ENCODE measurements around the gene ZNF280C.

ZNF280C gene

GRCh38 chrX:130190801-130191200, 77.9 kb downstream of the ZNF280C start:
- H3K4me3 Mint-ChIP-seq: no peak overlapping the region
- DNase-seq (ENCODE audit: low spot score in 2 of 2) (no peak), ATAC-seq (replicated peaks; ENCODE audit: extremely low read depth, poor library complexity, severe bottlenecking) (no peak)
- H3K27ac Mint-ChIP-seq (ENCODE audit: low read depth): no peak overlapping the region
- H3K4me1 Mint-ChIP-seq: no peaks in the 10 kb centered on the region
- no peaks in the 10 kb centered on the region for H3K27me3 Mint-ChIP-seq
- no peaks in the 10 kb centered on the region for H3K9me3 Mint-ChIP-seq
- no peaks in the 10 kb centered on the region for H3K36me3 Mint-ChIP-seq (ENCODE audit: insufficient read depth)

- H3K4me1 Mint-ChIP-seq: no peaks in the 10 kb centered on the region
- no peak for DNase-seq (ENCODE audit: low spot score in 2 of 2)
- H3K4me3 Mint-ChIP-seq: no peak overlapping the region
- H3K27me3 Mint-ChIP-seq: no peaks in the 10 kb centered on the region
- no peak overlapping the region for H3K27ac Mint-ChIP-seq (ENCODE audit: low read depth)
- ATAC-seq (replicated peaks; ENCODE audit: extremely low read depth, poor library complexity, severe bottlenecking): no peak
- H3K9me3 Mint-ChIP-seq: no peaks in the 10 kb centered on the region
- peaks cover 6% of the 10 kb centered on the region for H3K36me3 Mint-ChIP-seq (ENCODE audit: insufficient read depth)
Measured at GRCh38 chrX:130186651-130187050, 82.0 kb downstream of the ZNF280C start.

- no peak overlapping the region for H3K27ac Mint-ChIP-seq (ENCODE audit: low read depth)
- H3K4me1 Mint-ChIP-seq: peaks cover 2% of the 10 kb centered on the region
- no peaks in the 10 kb centered on the region for H3K9me3 Mint-ChIP-seq
Measured at GRCh38 chrX:130184857-130185256, 83.8 kb downstream of the ZNF280C start.

GRCh38 chrX:130184168-130184567, 84.5 kb downstream of the ZNF280C start:
- DNase-seq (ENCODE audit: low spot score in 2 of 2): no peak
- ATAC-seq (replicated peaks; ENCODE audit: extremely low read depth, poor library complexity, severe bottlenecking): no peak
- peak overlapping the region; percentile 20 for H3K4me3 Mint-ChIP-seq
- no peaks in the 10 kb centered on the region for H3K9me3 Mint-ChIP-seq
- H3K36me3 Mint-ChIP-seq (ENCODE audit: insufficient read depth): peaks cover 11% of the 10 kb centered on the region
- no peak overlapping the region for H3K27ac Mint-ChIP-seq (ENCODE audit: low read depth)
- peaks cover 7% of the 10 kb centered on the region for H3K4me1 Mint-ChIP-seq
- H3K27me3 Mint-ChIP-seq: no peaks in the 10 kb centered on the region

More at GRCh38 chrX:130184857-130185256, 83.8 kb downstream of the ZNF280C start:
- H3K36me3 Mint-ChIP-seq (ENCODE audit: insufficient read depth): peaks cover 8% of the 10 kb centered on the region
- H3K4me3 Mint-ChIP-seq: no peak overlapping the region
- DNase-seq (ENCODE audit: low spot score in 2 of 2) (no peak), ATAC-seq (replicated peaks; ENCODE audit: extremely low read depth, poor library complexity, severe bottlenecking) (no peak)
- no peaks in the 10 kb centered on the region for H3K27me3 Mint-ChIP-seq

GRCh38 chrX:130179579-130180215, 89.0 kb downstream of the ZNF280C start:
- no peak overlapping the region for H3K4me3 Mint-ChIP-seq
- peak; percentile 34 for ATAC-seq (replicated peaks; ENCODE audit: extremely low read depth, poor library complexity, severe bottlenecking)

GRCh38 chrX:130179170-130179569, 89.5 kb downstream of the ZNF280C start:
- H3K36me3 Mint-ChIP-seq (ENCODE audit: insufficient read depth): peaks cover 12% of the 10 kb centered on the region
- H3K27me3 Mint-ChIP-seq: no peaks in the 10 kb centered on the region
- no peak overlapping the region for H3K4me3 Mint-ChIP-seq
- H3K9me3 Mint-ChIP-seq: no peaks in the 10 kb centered on the region
- ATAC-seq (replicated peaks; ENCODE audit: extremely low read depth, poor library complexity, severe bottlenecking) (no peak), DNase-seq (ENCODE audit: low spot score in 2 of 2) (no peak)
- peak overlapping the region; percentile 72 for H3K27ac Mint-ChIP-seq (ENCODE audit: low read depth)
- peaks cover 36% of the 10 kb centered on the region for H3K4me1 Mint-ChIP-seq

More at GRCh38 chrX:130179579-130180215, 89.0 kb downstream of the ZNF280C start:
- Mint-ChIP-seq H3K27ac (ENCODE audit: low read depth) (peak overlapping the region; percentile 72), H3K9me3 (no peaks in the 10 kb centered on the region), H3K36me3 (ENCODE audit: insufficient read depth) (peaks cover 12% of the 10 kb centered on the region), H3K27me3 (no peaks in the 10 kb centered on the region), H3K4me1 (peaks cover 32% of the 10 kb centered on the region)
- DNase-seq (ENCODE audit: low spot score in 2 of 2): no peak

GRCh38 chrX:130176942-130177341, 91.8 kb downstream of the ZNF280C start:
- peaks cover 49% of the 10 kb centered on the region for H3K4me1 Mint-ChIP-seq
- DNase-seq (ENCODE audit: low spot score in 2 of 2) (no peak), ATAC-seq (replicated peaks; ENCODE audit: extremely low read depth, poor library complexity, severe bottlenecking) (no peak)
- peaks cover 8% of the 10 kb centered on the region for H3K36me3 Mint-ChIP-seq (ENCODE audit: insufficient read depth)
- H3K27me3 Mint-ChIP-seq: no peaks in the 10 kb centered on the region
- no peaks in the 10 kb centered on the region for H3K9me3 Mint-ChIP-seq
- no peak overlapping the region for H3K4me3 Mint-ChIP-seq
- H3K27ac Mint-ChIP-seq (ENCODE audit: low read depth): peak overlapping the region; percentile 75

- Mint-ChIP-seq H3K27me3 (no peaks in the 10 kb centered on the region), H3K4me1 (peaks cover 49% of the 10 kb centered on the region)
Measured at GRCh38 chrX:130176354-130176776, 92.3 kb downstream of the ZNF280C start.

GRCh38 chrX:130174937-130175336, 93.8 kb downstream of the ZNF280C start:
- H3K9me3 Mint-ChIP-seq: no peaks in the 10 kb centered on the region
- no peaks in the 10 kb centered on the region for H3K27me3 Mint-ChIP-seq
- H3K4me1 Mint-ChIP-seq: peaks cover 48% of the 10 kb centered on the region
- no peak overlapping the region for H3K4me3 Mint-ChIP-seq
- H3K36me3 Mint-ChIP-seq (ENCODE audit: insufficient read depth): peaks cover 10% of the 10 kb centered on the region
- H3K27ac Mint-ChIP-seq (ENCODE audit: low read depth): no peak overlapping the region
- ATAC-seq (replicated peaks; ENCODE audit: extremely low read depth, poor library complexity, severe bottlenecking) (no peak), DNase-seq (ENCODE audit: low spot score in 2 of 2) (no peak)

More at GRCh38 chrX:130176354-130176776, 92.3 kb downstream of the ZNF280C start:
- DNase-seq (ENCODE audit: low spot score in 2 of 2) (no peak), ATAC-seq (replicated peaks; ENCODE audit: extremely low read depth, poor library complexity, severe bottlenecking) (no peak)
- peak overlapping the region; percentile 75 for H3K27ac Mint-ChIP-seq (ENCODE audit: low read depth)
- peak overlapping the region; percentile 8 for H3K4me3 Mint-ChIP-seq
- peaks cover 8% of the 10 kb centered on the region for H3K36me3 Mint-ChIP-seq (ENCODE audit: insufficient read depth)
- H3K9me3 Mint-ChIP-seq: no peaks in the 10 kb centered on the region

GRCh38 chrX:130174045-130174704, 94.5 kb downstream of the ZNF280C start:
- peaks cover 7% of the 10 kb centered on the region for H3K36me3 Mint-ChIP-seq (ENCODE audit: insufficient read depth)
- H3K4me1 Mint-ChIP-seq: peaks cover 43% of the 10 kb centered on the region
- H3K9me3 Mint-ChIP-seq: no peaks in the 10 kb centered on the region

GRCh38 chrX:130173190-130173895, 95.4 kb downstream of the ZNF280C start:
- no peak for DNase-seq (ENCODE audit: low spot score in 2 of 2)
- H3K27me3 Mint-ChIP-seq: no peaks in the 10 kb centered on the region
- H3K4me3 Mint-ChIP-seq: peak overlapping the region; percentile 86

More at GRCh38 chrX:130174045-130174704, 94.5 kb downstream of the ZNF280C start:
- no peak for DNase-seq (ENCODE audit: low spot score in 2 of 2)
- no peak for ATAC-seq (replicated peaks; ENCODE audit: extremely low read depth, poor library complexity, severe bottlenecking)
- Mint-ChIP-seq H3K27me3 (no peaks in the 10 kb centered on the region), H3K4me3 (peak overlapping the region; percentile 86), H3K27ac (ENCODE audit: low read depth) (peak overlapping the region; percentile 82)

GRCh38 chrX:130172127-130172845, 96.4 kb downstream of the ZNF280C start:
- Mint-ChIP-seq H3K9me3 (no peaks in the 10 kb centered on the region), H3K27me3 (no peaks in the 10 kb centered on the region), H3K4me3 (peak overlapping the region; percentile 86), H3K27ac (ENCODE audit: low read depth) (peak overlapping the region; percentile 71), H3K4me1 (peaks cover 34% of the 10 kb centered on the region), H3K36me3 (ENCODE audit: insufficient read depth) (peaks cover 4% of the 10 kb centered on the region)
- no peak for ATAC-seq (replicated peaks; ENCODE audit: extremely low read depth, poor library complexity, severe bottlenecking)
- no peak for DNase-seq (ENCODE audit: low spot score in 2 of 2)

More at GRCh38 chrX:130173190-130173895, 95.4 kb downstream of the ZNF280C start:
- ATAC-seq (replicated peaks; ENCODE audit: extremely low read depth, poor library complexity, severe bottlenecking): no peak
- H3K27ac Mint-ChIP-seq (ENCODE audit: low read depth): peak overlapping the region; percentile 82
- H3K36me3 Mint-ChIP-seq (ENCODE audit: insufficient read depth): peaks cover 7% of the 10 kb centered on the region
- H3K4me1 Mint-ChIP-seq: peaks cover 43% of the 10 kb centered on the region
- H3K9me3 Mint-ChIP-seq: no peaks in the 10 kb centered on the region
